Measurements from ENCODE around the gene ISCA1.

Gene ISCA1

DNA sequence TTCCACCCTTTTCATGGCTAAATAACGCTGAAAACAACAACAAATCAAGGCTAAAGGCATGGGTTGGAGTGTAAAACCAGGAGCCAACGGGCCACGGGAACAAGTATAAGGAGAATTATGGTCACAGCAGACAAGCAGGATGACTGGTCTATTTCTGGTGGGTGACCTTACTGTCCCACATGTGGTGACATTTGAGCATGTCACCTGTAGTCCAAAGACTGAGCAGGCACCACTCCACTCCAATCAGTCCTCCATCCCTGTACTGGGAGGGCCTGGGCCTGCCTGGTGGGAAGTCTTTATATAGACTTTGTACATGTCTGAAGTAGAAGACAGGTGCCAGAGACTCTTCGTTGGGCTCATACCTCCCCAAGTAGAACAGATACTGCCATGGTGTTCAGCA lies 59.7 kb downstream of the ISCA1 start:
- no peak for DNase-seq (ENCODE audit: low read depth)

DNA sequence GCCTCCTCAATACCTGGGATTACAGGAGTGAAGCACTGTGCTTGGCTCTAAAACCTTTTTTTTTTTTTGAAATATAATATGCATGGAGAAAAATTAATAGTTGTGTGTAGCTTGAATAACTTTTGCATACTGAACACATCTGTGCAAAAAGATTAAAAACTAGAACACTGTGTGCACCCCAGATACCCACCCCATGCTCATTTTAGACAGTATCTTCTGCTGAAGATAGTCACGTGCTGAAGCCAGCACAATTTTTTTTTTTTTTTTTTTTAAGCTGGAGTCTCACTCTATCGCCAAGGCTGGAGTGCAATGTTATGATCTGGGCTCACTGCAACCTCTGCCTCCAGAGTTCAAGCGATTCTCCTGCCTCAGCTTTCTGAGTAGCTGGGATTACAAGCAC lies 62.7 kb downstream of the ISCA1 start:
- DNase-seq (ENCODE audit: low read depth): no peak

DNA sequence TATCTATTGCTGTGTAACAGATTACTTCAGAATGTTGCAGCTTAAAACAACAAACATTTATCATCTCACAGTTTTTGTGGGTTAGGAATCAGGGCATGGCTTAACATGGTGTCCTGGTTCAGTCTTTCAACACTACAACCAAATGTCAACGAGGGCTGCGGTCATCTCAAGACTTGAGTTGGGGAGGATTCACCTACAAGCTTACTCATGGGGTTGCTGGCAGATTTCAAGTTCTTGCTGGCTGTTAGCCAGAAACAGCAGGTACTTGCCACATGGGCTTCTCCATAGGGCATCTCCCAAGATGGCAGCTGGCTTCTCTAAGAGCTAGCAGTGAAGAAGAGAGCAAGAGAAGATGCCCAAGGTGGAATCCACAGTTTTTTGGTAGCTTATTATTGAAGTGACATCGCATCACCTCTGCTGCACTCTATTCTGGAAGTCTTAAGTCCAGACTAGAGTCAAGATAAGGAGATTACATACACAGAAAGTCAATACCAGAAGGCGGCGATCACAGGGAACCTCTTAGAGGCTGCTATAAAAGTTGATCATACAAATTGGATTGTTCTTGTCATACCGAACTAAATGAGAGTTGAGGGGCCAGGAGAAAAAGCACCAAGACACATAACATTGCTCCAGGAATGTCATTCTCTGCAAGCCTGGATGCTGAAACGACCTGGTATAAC lies 65.1 kb downstream of the ISCA1 start:
- DNase-seq (ENCODE audit: low read depth): no peak
